NCI-H1694 treated with DMSO at 0.1 percent for 48 hours (cell line): Measurements from ENCODE around the gene OR2T11.
A peak's percentile ranks its signal among the peaks of the same experiment; 100 is the strongest.
"Not testable (repeated sequence)": the region's sequence is repeated elsewhere in the genome, so short reads cannot be mapped to it uniquely, and the experiment has no call there.

Experiments used
- DNase-seq: peaks from one replicate; lab custom pipeline; 2025; lab: John Stamatoyannopoulos, UW

Gene OR2T11, protein sequence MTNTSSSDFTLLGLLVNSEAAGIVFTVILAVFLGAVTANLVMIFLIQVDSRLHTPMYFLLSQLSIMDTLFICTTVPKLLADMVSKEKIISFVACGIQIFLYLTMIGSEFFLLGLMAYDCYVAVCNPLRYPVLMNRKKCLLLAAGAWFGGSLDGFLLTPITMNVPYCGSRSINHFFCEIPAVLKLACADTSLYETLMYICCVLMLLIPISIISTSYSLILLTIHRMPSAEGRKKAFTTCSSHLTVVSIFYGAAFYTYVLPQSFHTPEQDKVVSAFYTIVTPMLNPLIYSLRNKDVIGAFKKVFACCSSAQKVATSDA

DNA sequence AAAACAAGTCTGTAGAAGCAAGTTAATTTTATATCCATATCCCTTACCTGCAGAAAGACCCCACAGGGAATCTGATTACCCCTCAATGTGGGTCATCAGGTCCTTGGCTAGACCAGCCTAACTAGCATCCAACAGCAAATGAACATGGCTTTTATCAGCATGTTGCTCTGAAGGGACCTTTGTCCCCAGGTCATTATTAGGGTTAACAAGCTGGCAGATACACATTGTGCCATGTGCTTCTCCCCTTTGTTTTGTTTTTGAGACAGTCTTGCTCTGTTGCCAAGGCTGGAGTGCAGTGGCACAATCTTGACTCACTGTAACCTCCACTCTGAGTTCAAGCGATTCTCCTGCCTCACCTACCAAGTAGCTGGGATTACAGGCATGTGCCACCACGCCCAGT lies at the start of gene OR2T11:
Gene OR2T11, minus strand, starts transcription at position 101 of the 400 bp plus-strand sequence. CDS start 7,963 bp downstream, outside the sequence.
- DNase-seq, result not testable (repeated sequence)

DNA sequence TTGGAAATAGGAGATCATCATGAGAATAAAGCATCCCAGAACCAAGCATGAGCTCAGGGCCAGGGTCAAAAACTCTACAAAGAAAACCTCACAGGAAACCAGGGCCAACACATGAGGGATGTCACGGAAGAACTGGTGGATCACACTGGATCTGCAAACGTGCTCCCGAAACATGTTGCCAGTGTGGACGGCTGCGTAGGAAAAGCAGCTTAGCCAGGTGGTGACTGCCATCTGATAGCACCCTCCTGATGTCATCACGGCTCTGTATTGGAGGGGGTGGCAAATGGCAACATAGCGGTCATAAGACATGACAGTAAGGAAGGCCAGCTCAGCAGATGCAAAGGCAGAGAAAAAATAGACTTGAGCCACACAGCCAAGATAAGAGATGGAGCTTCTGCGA lies 46.8 kb upstream of the OR2T11 start:
- DNase-seq, result no peak

DNA sequence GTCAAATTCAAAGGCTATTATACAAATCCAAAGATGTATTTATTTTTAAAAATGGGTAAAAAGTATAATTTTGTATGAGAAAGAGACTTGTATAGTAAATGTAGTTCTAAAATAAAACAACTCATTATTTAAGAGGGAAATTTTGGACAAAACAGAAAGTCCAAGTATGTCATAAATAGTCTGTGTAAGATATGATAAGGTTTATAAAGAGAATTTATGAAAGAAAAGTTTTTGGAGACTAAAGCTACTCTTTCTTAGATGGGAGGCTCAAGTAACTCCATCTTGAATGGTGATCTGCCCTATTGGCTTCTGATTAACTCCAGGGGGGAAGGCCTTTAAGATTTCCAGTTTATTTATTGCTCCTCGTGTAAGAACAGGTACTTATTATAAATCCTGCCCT lies 35.1 kb upstream of the OR2T11 start:
- no peak for DNase-seq

DNA sequence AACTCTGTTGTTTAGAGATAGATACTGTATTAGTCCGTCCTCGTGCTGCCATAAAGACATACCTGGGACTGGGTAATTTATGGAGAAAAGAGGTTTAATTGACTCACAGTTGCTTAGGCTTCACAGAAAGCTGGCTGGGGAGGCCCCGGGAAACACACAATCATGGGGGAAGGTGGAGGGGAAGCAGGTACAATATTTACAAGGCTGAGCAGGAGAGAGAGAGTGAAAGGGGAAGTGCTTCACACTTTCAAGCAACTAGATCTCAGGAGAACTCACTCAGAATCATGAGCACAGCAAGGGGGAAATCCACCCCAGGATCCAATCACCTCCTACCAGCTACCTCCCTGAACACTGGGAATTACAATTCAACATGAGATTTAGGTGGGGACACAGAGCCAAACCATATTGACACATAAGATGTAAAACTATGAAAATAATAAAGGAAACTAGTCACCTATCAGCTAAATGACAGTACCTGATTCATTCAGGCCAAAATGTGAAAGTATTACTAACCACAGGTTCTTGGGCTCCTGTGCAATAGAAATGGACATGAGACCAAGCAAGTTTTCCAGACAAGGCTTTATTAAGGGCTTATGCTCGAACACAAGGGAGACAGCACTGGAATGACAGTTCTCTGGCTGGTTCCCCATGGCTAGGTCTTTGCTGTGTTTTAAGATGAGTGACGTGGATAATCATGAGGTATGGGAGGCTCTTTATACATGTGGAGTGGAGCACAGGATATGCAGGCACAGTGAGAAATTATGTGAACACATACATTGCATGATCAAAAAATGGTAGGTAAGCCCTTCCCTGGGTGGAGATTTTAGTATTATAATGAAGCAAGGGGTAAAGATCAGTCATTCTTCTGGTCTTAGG lies 28.8 kb upstream of the OR2T11 start:
- DNase-seq, result not testable (repeated sequence)

DNA sequence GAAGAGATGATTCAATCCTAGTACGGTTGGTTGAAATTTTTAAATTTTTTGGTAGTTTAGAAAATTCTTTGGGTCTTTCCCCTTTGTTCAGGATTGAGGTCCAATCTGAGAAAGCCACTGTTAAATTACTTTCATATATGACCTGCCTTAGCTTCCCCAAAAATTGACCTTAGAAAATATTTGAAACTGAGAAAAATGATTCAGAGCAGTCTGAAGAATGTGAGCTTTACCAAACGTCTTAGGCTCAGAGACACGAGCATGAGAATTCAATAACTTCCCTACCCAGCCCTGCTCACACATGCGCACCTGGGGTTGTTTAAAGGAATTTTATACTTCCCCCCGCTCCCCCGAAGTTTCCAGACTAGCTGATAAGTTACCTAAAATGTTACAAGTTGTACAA lies 21.9 kb upstream of the OR2T11 start:
- DNase-seq, result not testable (repeated sequence)

DNA sequence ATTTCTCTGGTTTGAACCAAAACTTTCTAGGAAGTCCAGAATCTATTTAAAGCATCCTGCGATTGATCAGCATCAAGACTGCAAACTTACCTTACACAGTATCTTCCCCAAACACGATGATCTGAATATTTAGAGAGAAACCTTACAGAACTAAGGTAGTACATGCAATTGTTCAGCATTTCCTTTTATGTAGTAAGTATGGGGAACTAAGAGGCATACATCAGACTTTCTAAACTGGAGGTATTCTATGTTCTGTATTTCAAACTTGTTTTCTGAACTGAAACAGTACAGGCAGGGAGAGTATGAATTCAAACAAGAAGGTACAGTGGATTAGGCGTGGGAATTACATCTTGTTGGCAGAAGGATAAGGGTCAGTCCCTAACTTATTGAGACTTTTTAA lies 20.5 kb upstream of the OR2T11 start, which contains the start of gene OR2T27:
Gene OR2T27, minus strand, starts transcription at position 175 of the 400 bp plus-strand sequence. CDS start 4,644 bp downstream, outside the sequence.
- not testable (repeated sequence) for DNase-seq

DNA sequence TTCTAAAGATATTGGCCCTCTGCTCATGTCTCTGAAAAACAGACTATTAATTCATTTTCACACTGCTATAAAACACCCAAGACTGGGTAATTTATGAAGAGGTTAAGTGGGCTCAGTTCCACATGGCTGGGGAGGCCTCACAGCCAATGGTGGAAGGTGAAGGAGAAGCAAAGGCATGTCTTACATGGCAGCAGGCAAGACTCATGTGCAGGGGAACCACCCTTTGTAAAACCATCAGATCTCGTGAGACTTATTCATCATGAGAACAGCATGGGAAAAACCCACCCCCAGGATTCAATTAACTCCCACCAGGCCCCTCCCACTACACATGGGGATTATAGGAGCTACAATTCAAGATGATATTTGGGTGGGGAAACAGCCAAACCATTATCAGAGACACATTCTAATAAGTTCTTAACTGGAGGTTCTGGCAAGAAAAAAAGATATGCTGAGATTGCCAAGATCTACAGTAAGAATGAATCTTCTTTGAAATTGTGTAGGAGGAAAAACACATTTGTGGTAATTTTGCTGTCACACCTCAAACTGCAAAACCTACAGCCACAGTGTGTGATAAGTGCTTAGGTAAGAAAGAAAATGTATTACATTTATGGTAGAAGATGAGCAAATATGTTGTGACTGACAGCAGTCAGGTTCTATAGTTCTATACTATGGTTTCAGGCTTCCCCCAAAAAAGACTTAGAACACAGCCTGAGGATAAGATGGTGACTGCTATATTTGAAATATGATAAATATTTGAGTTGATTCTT lies 14.1 kb upstream of the OR2T11 start:
- not testable (repeated sequence) for DNase-seq

DNA sequence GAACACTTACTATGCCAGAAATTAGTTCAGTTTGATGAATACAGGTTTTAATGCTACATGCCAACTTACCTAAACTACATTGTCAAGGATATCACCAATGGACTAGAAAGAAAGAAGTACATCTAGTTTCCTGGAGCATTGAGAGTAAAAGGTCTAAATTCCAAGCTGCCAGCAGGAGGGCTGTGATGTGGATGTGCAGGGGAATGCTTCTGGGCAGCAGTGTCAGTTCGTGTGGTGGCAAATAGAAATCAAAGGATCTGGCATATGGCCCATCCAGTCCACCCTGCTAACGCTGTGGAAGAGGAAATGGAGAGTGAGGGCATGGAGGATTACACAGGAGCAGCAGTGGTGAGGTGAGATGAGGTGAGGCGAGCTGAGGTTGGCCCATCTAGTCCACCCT lies 10.3 kb upstream of the OR2T11 start, which contains the start of gene OR2T35:
Gene OR2T35, minus strand, starts transcription at position 101 of the 400 bp plus-strand sequence. CDS start 6,020 bp downstream, outside the sequence.
- DNase-seq, result not testable (repeated sequence)

DNA sequence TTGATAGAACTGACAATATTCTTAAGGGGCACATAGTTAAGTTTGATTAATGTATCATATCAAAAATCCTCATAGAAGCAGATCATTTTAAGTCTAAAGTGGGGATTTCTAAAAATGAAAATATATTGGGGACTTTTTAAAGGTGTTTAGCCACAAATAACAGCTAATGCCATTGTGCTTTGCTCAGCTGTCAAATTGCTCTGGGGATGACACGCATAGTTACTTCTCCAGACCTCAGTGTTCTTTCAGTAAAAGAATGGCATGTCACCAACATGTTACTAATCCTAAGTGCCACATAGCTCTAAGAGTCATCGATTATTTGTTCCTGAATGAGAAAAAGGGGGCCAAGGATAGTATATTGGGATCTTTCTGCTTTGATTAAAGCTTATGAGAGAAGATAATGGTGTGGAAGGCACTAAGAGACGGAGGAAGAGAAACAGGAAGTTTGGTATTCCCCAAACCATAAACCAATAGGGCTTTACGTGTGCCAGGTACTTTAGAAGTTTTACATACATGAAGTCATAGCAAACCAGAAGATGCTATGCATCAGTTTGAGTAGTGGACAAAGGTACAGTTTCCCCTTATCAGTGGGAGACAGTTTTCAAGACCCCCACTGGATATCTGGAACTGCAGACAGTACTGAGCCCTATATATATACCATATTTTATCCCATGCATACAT lies 8.2 kb upstream of the OR2T11 start:
- DNase-seq, result not testable (repeated sequence)

DNA sequence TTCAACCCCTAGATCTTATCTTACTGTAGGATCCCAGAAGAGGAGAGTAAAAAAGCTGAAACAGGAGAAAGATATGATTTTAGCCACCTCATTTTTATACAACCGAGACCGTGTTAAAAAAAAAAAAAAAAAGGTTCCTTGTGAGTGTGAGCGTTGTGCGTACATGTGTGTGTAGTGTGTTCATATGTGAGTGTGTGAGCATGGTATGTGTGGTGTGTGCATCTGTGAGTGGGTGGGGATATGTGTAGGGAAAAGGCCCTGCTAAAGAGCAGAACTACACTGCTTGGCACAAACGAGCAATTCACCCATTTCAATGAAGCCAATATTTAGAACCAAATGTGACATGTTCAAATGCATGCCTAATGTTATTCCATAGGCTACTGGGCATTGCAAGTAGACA lies 6.7 kb upstream of the OR2T11 start:
- not testable (repeated sequence) for DNase-seq

DNA sequence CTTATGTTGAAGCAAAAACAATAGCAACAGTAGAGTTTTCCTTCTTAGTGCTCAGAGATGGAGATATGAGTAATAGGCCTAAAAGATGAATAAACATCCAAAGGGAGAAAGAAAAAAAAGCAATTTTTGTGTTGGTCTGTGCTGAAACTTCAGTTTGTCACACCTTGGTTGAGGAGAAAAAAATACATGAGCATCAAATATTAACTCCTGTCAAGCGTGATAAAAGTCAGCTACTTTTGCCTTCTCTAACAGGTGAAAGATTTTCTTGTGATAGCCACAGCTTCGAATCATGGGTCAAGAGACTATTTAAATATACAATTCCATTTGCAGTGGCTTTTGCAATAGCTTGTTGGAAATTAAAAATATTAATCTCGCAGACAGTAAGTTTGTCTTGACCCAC lies 6.0 kb upstream of the OR2T11 start:
- DNase-seq, result not testable (repeated sequence)

DNA sequence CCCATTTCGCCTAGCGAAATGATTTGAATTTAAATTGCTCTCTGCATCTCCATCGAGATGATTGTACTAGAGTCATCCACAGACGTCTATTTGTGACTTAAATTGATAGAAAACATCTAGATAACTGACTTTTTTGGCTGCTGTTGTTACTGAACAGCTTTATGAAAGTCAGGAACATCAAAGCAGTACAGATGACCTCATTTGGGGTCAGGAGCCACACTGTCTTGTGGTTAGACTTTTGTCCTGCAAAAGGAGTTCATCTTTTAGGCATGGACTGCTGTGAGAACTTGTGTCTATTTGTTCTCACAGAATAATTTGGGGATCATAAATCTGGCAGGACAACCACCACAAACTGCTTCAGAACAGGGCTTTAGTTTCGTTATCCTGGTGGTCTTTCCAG lies 4.8 kb upstream of the OR2T11 start:
- not testable (repeated sequence) for DNase-seq

DNA sequence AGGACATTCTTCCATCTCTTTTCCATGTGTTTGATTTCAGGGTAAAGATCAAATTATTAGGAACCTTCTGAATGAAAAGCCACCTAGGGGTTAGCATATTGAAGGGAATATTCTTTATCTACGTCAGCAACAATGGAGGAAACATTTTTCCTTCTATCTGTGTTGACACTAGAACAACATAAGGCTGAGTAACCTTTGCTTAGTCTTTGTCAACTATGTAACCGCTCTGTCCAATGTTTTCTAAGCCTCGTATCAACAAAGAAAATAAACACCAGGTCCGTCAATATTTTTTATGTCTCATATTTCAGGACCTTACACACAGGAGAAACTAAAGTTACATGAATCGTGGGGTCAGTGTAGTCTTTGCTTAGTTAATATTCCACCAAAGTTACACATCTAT lies 1.7 kb upstream of the OR2T11 start:
- DNase-seq, result not testable (repeated sequence)

DNA sequence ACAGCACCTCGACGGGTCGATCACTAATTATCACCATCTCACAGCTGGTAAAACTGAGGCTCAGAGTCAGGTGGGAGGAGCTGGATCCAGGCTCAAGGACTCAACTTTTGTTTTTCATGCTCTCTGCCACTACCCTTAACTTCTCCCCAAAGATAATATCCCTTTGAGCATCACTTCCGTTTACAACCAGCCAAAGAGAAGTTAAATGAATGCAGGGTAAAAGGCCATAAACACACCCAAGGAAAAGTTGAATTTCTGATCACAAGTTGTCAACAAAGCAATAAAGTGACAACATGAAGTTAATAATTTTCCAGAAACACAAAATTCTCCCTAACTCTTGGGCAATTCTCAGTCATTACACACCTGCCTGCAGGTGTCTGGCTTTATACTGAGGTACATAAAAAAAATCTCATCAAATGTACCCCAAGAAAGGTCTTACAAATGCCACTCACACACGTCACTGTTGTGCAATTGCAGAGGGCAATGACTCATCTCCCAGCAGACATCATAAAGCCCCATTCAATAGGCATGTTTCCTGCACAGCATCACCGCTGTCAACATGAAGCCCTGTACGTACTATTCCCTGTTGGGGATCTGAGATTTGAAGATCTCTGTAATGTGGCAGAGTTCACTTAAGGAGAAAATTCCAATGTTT lies 3.4 kb downstream of the OR2T11 start:
- DNase-seq, result no peak

DNA sequence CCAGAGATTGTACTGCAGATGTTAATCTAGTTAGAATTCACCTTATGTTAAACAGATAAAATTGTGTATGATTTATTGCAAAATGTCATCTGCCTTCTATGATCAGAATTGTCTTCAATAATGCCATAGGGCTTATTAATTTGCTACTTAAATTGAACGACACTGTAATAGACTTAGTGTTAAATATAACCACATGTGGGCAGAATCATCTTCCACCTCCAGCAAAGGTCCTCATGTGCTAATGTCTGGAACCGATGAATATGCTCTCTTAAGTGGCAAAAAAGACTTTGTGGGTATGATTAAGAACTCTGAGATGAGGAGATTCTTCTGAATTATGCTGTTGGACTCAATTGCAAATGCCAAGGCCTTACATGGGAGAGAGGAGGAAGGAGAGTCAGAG lies 4.3 kb downstream of the OR2T11 start:
- no peak for DNase-seq

DNA sequence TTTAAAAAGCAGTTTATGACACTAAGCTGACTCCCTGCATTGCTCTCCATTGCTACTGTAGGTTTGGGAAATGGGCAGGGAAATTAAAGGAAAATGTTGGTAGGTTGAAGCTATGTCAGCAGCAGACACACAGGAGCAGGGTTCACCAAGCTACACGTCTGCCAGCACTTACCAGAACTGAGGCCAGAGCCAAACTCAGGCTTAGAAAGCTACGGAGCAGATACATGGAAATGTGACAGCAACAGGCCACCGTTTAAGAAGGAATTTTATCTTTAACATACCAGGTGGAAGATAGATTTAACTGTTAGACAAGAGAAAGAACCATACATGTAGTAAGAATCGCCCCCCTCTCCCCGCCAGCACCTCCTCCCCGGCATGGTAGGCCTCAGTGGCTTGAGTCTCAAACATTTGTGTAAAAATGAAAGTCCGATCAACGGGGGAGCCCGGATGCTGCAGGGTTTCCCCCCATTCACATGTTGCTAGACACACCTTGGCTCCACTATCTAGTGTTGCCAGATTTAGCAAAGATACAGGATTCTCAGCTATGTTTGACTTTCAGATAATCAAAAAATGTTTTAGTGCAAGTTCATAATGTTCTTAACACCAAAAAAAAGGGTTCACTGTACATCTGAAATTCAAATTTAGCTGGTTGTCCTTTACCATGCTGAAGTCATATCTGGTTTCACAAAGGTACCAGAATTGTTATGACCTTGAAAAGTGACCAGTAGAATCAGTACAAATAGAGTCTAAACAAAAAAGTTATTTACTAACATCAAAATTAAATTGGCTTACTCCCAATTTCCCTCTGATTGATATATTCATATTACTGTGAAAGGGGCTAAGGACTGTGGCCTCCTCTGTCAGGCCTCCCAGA lies 6.7 kb downstream of the OR2T11 start:
- DNase-seq, result no peak

DNA sequence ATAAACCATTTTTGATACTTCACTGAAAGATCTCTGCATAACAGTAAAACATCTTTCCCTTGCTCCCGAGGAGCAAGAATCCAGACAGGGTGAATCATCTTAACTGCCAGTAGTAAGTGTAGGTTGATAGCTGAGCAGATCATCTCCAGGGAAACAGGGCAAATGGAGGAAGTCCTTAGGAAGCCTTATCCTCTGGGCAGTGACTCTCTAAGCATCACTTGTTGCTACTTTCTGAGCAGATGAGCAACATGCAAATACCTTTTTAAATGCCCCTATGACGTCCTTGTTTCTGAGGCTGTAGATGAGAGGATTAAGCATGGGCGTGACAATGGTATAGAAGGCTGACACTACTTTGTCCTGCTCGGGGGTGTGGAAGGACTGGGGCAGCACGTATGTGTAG lies 8.9 kb downstream of the OR2T11 start:
- DNase-seq, result no peak

DNA sequence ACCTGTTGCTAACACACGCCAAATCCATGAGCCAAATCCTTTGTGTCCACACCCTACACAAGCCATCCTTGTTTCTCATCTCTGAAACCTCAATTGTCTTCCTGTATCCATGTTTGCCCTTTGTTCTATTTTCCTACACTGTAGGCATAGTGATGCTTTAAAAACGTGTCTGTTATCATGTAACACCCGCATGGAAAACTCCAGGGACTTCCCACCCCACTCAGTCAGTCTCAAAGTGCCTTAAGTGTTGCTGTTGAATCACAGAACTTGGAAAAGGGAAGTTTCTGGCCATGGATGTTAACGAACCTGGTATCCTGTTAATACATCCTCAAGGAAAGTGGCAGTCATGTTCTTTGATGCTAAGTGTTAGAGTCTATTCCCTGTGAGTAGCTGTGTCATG lies 9.7 kb downstream of the OR2T11 start:
- DNase-seq, result no peak

DNA sequence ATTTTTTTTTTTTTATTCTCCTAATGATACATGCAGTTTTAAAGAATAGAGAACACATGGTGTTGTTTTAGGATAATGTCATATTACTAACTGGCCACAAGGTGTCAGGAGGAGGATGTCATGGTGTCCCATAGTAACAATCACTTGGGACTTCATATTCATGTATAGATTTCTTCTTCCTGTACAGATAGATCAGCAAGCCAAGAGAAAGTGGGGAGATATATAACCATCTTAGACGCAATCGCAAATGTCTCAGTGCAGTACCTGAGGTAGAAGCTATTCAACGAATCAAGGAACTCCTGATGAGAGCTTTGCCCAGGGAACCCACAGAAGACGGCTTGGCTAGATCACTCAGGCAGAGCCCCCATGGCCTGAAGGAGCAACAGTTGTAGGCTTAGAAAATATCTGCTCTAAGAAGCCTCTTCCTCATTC lies 12.3 kb downstream of the OR2T11 start:
- DNase-seq, result peak; percentile 69

DNA sequence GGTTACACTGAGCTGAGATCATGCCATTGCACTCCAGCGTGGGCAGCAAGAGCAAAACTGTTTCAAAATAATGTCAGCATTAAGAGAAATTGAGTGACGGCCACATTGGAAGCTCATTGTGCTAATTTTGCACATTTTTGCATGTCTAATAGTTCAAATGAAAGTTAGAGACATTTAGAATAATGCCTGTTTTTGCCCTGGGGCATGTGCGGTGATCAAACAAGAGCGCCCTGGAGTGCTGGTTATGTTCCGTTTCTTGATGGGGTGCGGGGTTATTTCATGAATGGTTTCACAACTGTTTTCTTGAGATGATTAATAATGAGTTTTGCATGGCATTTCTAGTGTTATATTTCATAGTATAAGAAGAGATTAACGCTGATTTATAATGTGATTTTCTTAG lies 13.1 kb downstream of the OR2T11 start:
- DNase-seq, result no peak
